NCI-H82 treated with DMSO at 0.1 percent for 48 hours (cell line): ENCODE measurements around the gene TNNI3K.
A peak's percentile ranks its signal among the peaks of the same experiment; 100 is the strongest.

Experiments used
- DNase-seq: peaks from one replicate; lab custom pipeline; 2025; ENCODE audit not compliant: unreplicated experiment; lab: John Stamatoyannopoulos, UW

TNNI3K gene

GRCh38 chr1:74430342-74430934, 195.3 kb downstream of the TNNI3K start:
- DNase-seq, result no peak

DNA sequence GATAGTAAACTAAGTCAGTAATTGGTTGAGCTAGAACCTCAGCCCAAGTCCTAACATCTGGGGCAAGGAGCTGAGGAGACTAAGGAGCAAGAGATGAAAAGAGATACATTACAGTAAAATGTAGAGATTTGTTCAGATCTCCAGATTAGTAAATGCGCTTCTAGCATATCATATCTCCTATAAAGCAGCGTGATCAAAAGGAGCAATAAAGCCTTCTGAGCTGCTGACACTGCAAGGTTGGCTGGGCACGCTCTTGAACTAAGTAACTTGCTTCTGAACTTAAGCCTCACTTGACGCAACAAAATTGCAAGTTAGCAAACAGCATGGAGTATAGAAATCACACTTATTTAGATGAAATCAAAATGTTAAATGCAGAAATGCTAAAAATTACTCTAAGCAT, 196.3 kb downstream of the TNNI3K start:
- DNase-seq, result no peak

- no peak for DNase-seq
Observed at GRCh38 chr1:74432325-74432724, 197.1 kb downstream of the TNNI3K start.

GRCh38 chr1:74434321-74434720, 199.1 kb downstream of the TNNI3K start:
- no peak for DNase-seq

- no peak for DNase-seq
Observed at GRCh38 chr1:74436078-74436477, 200.9 kb downstream of the TNNI3K start.

DNA sequence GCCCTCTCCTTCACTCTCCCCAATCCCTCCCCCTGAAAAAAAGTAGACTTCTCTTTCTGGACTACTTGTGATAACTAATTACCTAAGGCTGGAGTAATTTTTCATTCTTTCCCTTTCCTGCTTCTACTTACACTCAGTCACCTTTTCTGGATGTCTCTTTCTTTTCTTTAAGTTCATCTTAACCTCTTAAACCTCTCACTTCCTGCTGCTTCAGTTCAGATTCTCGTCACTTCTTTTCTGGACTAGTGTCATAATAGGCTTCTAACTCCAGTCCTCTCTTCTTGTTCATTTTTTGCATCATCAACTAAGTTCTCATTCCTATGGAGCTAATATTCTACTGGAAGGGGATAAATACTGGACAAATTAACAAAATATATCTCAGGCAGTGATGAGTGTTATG, 201.8 kb downstream of the TNNI3K start:
- no peak for DNase-seq

- DNase-seq, result no peak
Observed at GRCh38 chr1:74452035-74452434, 216.8 kb downstream of the TNNI3K start.

DNA sequence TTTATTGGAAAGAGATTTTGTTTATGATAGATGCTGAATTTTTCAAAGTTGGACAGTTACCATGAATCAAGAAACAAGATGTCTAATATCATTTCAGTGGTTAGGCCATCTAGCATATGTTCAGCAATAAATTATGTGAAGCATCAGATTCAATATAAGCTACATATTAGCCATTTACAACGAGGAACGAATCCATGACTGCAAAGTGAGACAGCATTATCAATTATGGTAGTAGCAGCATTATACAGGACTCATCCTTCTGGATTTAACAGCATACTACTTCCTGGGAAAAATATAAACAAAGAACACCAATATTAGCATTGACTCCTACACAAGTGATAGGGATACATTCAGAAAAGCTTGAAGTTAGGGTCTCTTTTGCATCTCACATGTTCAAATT, 218.1 kb downstream of the TNNI3K start:
- DNase-seq, result no peak

- DNase-seq, result no peak
Observed at GRCh38 chr1:74455390-74455789, 220.2 kb downstream of the TNNI3K start.

- DNase-seq, result no peak
Observed at GRCh38 chr1:74457253-74457652, 222.1 kb downstream of the TNNI3K start.

DNA sequence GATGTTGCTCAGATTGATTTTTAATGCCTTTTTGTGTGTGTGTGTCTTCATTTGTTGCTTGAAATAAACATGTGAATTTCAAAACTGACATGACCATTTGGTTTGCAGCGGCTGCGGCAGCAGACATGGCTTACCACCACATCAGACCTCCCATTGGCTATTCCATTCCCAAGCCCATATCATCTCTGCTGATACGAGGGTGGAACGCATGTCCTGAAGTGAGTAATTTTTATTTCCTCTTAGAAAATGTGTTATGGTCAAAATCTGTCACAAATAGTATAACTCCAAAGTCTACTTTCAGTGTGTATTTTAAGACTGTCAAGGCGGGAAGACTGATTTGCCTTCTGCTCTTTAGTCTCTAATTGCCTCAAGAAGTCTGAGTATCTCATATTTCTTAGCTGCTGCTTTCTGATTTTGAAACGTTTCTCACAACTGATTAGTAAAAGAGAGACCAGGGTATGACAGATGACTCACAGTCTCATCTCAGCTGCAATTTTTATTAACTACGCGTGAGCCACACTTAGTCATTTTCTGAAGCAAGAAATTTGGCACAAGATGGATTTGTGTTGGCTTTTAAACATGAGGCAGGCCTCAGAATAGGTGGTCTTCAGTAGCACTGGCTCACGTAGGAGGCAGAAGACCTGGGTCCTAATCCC, 228.3 kb downstream of the TNNI3K start:
- DNase-seq, result no peak

GRCh38 chr1:74464037-74464436, 228.8 kb downstream of the TNNI3K start:
- no peak for DNase-seq

GRCh38 chr1:74465193-74465681, 230.1 kb downstream of the TNNI3K start:
- no peak for DNase-seq

GRCh38 chr1:74467786-74468377, 232.7 kb downstream of the TNNI3K start:
- DNase-seq, result no peak

GRCh38 chr1:74468982-74469603, 233.9 kb downstream of the TNNI3K start:
- peak; percentile 43 for DNase-seq

GRCh38 chr1:74470251-74470650, 235.1 kb downstream of the TNNI3K start:
- DNase-seq, result no peak

GRCh38 chr1:74470936-74471335, 235.7 kb downstream of the TNNI3K start:
- no peak for DNase-seq

- DNase-seq, result no peak
Observed at GRCh38 chr1:74471470-74471869, 236.3 kb downstream of the TNNI3K start.

- no peak for DNase-seq
Observed at GRCh38 chr1:74474585-74474984, 239.4 kb downstream of the TNNI3K start.

- DNase-seq, result no peak
Observed at GRCh38 chr1:74478979-74479378, 243.8 kb downstream of the TNNI3K start.

GRCh38 chr1:74480068-74480467, 244.9 kb downstream of the TNNI3K start:
- DNase-seq, result no peak

- no peak for DNase-seq
Observed at GRCh38 chr1:74481607-74482006, 246.4 kb downstream of the TNNI3K start.
